SK-N-SH treated with all-trans-retinoic acid at 6 μM for 48 hours (cell line): ENCODE measurements around the gene SLC22A8.

ENCODE experiments used
- ARNTL ChIP-seq: fragments of 450-650 bp; formaldehyde crosslinking; IDR thresholded peaks from 2 replicates; pipeline ENCODE4 v1.5.0; 2020; ENCODE audit warnings: low read depth, mild to moderate bottlenecking, moderate library complexity, borderline replicate concordance
- CSDC2 ChIP-seq: fragments of 250-450 bp; sonication (Bioruptor Pico); IDR thresholded peaks from 2 replicates; pipeline ENCODE4 v1.5.0; 2020; ENCODE audit warnings: mild to moderate bottlenecking, moderate library complexity
- GLIS3 ChIP-seq: fragments of 250-450 bp; sonication (Bioruptor Pico); IDR thresholded peaks from 2 replicates; pipeline ENCODE4 v1.5.0; 2020; ENCODE audit warnings: mild to moderate bottlenecking, moderate library complexity
- PATZ1 ChIP-seq: fragments of 250-450 bp; sonication (Bioruptor Pico); IDR thresholded peaks from 2 replicates; pipeline ENCODE4 v1.8.0; 2020; ENCODE audit warnings: mild to moderate bottlenecking, moderate library complexity, borderline replicate concordance
- ZFP30 ChIP-seq: fragments of 450-650 bp; formaldehyde crosslinking; IDR thresholded peaks from 2 replicates; pipeline ENCODE4 v1.5.0; 2022; ENCODE audit warnings: mild to moderate bottlenecking, moderate library complexity

GRCh38 chr11:62980133-62980760, 35.4 kb downstream of the SLC22A8 start:
- TF ChIP-seq ZFP30 (no peak), GLIS3 (CRISPR knock-in tag) (no peak), PATZ1 (CRISPR knock-in tag) (no peak), CSDC2 (CRISPR knock-in tag) (no peak), ARNTL (CRISPR knock-in tag) (no peak)
